Ovary (tissue), 9 donors: ENCODE measurements around the gene TBC1D1. TPM values are rescaled to one million over a fixed set of nuclear protein-coding genes. Genes with fewer than 3 reads are reported as not detected.

Source experiments
- DNase-seq, 5 donors: peaks; one replicate each; pipeline ENCODE4 v3.0.0-alpha.2; 2019 to 2020
- H3K27ac ChIP-seq, 2 donors: fragments of 200-600 bp; one replicate each; pipeline versions ENCODE4 v1.5.1 to v1.8.0; 2019 to 2022
- H3K27me3 ChIP-seq: fragments of 200-600 bp; one replicate; pipeline ENCODE4 v1.8.0; 2022
- H3K36me3 ChIP-seq: fragments of 200-600 bp; sonication (generic); one replicate; pipeline ENCODE4 v1.5.1; 2019
- H3K4me1 ChIP-seq: one replicate; pipeline ENCODE4 v1.8.1; 2013; ENCODE audit warnings: mild to moderate bottlenecking, moderate library complexity; ENCODE audit not compliant: insufficient read depth
- H3K4me3 ChIP-seq: fragments of 200-600 bp; sonication (generic); one replicate; pipeline ENCODE4 v1.5.1; 2017
- H3K9me3 ChIP-seq, 2 donors: fragments of 200-600 bp in 1 of 2; sonication (generic) in 1 of 2; one replicate each; pipeline versions ENCODE4 v1.5.1 to v1.8.1; 2013 to 2019; ENCODE audit warnings: mild to moderate bottlenecking in 1 of 2, moderate library complexity in 1 of 2
- EP300 ChIP-seq: sonication (generic); formaldehyde crosslinking; IDR thresholded peaks from one replicate; pipeline ENCODE4 v1.6.1; 2017; ENCODE audit warnings: antibody characterized with exemption
- POLR2A ChIP-seq: fragments of 450-650 bp; IDR thresholded peaks from one replicate; pipeline ENCODE4 v1.6.1; 2017; ENCODE audit warnings: antibody characterized with exemption, mild to moderate bottlenecking, moderate library complexity
- WGBS, 3 donors: extraction: QIAGEN DNeasy Blood & Tissue Kit in 1 of 3; methylation state at CpG; one replicate each; pipeline versions ENCODE4 v1.1.5 to v1.1.7; 2013 to 2017; 5-methylcytosine and 5-hydroxymethylcytosine counted together
- intact Hi-C, 4 donors: fragments of 100-400 bp; cut with DNase I; formaldehyde crosslinking; loops; one replicate each; pipeline versions ENCODE4 v1.11.0 to v1.15.1; 2022 to 2023
- polyA plus RNA-seq, 2 donors: library from polyadenylated mRNA; stranded (reverse); fragments of 200-250 nt in 1 of 2; fragments of 350-450 nt in 1 of 2; fragmentation: Illumina TruSeq in 1 of 2; extraction: RNeasy Lipid Tissue Mini Kit (QIAGEN cat#74804) in 1 of 2; gene quantifications; one replicate each; pipeline ENCODE4 v1.2.3, GENCODE V29; 2013 to 2014
- total RNA-seq, 7 donors: library from RNA; depleted of rRNA in 2 of 7; stranded (reverse); fragments of >200 nt in 2 of 7; fragmentation: NEBNext Ultra II Directional in 3 of 7; extraction: Animal tissue kit (Norgen Biotek cat#: 25700) in 3 of 7; gene quantifications; one replicate each; pipeline versions ENCODE4 v1.1.0 to v1.2.4, GENCODE V29; 2016 to 2023
- TF ChIP-seq, protein P1 (sequence below), 3 donors: fragments of 450-650 bp in 2 of 3; fragments of 200-600 bp in 1 of 3; IDR thresholded peaks; one replicate each; pipeline versions ENCODE4 v1.5.1 to v1.8.0; 2016 to 2022; ENCODE audit warnings: antibody characterized with exemption in 3 of 3, mild to moderate bottlenecking in 1 of 3
- donor health status: DM: no; HTN: no; CAD: no; lungs with moderate emphysema.
- donor health status: DM: no; HTN: no; CAD: no.
- donor health status: Bipolar disorder and iron deficiency.
- donor health status: DM: yes; HTN: yes; CAD: no.
- donor health status: DM: no; HTN: no; CAD: no.
- donor health status: DM: yes; HTN: yes; CAD: no.

Gene TBC1D1
- total and polyA plus RNA-seq, 9 donors, result 39.5 to 104 (median 63.9) TPM

DNA sequence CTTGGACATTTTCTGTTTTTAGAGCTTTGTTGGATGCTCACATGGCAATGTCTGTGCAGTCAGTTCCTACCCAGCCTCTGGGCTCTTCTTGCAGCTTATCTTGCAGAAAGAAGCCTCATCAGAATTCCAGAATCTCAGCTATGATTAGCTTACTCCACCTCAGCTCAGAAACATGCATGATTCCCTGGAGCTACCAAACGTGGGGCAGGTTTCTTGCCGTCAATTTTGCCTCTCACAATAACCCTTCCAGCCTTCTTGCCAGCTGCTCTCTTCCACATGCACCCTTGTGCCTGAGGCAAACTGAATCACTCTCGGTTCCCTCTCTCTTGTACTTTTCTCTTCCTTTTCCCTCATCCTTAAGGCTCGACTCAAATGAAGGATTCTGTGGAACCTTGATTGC is 210.7 kb downstream of the TBC1D1 start:
- Histone ChIP-seq H3K36me3 (no peaks in the 10 kb centered on the region), H3K4me3 (no peak overlapping the region), H3K9me3 (no peaks in the 10 kb centered on the region), H3K4me1 (peaks cover 4% of the 10 kb centered on the region), H3K27me3 (no peaks in the 10 kb centered on the region), H3K27ac (no peak overlapping the region)
- DNase-seq, result no peak
- 51 to 69% (median 63%) methylated on average over 4 of the region's 4 CpGs for WGBS, 3 donors
- intact Hi-C loops, result no loop called here
- TF ChIP-seq POLR2A, result no peak
- TF ChIP-seq, protein P1, sequence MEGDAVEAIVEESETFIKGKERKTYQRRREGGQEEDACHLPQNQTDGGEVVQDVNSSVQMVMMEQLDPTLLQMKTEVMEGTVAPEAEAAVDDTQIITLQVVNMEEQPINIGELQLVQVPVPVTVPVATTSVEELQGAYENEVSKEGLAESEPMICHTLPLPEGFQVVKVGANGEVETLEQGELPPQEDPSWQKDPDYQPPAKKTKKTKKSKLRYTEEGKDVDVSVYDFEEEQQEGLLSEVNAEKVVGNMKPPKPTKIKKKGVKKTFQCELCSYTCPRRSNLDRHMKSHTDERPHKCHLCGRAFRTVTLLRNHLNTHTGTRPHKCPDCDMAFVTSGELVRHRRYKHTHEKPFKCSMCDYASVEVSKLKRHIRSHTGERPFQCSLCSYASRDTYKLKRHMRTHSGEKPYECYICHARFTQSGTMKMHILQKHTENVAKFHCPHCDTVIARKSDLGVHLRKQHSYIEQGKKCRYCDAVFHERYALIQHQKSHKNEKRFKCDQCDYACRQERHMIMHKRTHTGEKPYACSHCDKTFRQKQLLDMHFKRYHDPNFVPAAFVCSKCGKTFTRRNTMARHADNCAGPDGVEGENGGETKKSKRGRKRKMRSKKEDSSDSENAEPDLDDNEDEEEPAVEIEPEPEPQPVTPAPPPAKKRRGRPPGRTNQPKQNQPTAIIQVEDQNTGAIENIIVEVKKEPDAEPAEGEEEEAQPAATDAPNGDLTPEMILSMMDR (IDR thresholded peaks at IDR 0.05), result no peak
- no peak for TF ChIP-seq EP300

DNA sequence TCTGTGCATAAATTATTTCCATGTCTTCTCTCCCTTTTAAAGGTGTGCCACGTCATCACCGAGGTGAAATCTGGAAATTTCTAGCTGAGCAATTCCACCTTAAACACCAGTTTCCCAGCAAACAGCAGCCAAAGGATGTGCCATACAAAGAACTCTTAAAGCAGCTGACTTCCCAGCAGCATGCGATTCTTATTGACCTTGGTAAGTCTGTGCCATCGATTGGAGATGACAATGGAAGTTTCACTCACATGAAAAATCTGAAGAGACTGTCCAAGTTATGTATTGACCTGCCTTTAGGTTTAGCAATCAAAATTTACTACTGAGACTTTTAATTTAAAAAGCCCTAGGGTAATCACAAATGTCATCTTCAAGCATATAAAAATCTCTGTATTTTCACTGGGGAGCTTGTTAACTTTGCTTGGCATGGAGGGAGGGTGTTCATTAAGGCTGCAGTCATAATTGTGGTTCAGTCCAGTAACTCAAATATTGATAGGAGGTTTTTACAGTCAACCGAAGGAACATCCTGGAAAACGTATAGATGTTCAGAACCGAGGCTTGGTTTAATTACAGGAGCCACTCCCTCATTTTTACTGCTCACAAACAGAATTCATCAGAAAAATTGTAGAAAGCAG is 212.2 kb downstream of the TBC1D1 start:
- Histone ChIP-seq H3K27ac (no peak overlapping the region), H3K27me3 (no peaks in the 10 kb centered on the region), H3K9me3 (no peaks in the 10 kb centered on the region), H3K4me3 (no peak overlapping the region), H3K4me1 (peaks cover 11% of the 10 kb centered on the region), H3K36me3 (no peaks in the 10 kb centered on the region)
- TF ChIP-seq EP300 (no peak), POLR2A (no peak)
- TF ChIP-seq, protein P1 (IDR thresholded peaks at IDR 0.05), result no peak
- no peak for DNase-seq
- intact Hi-C loops, result no loop called here
- WGBS, 3 donors, result 85 to 88% (median 88%) methylated on average over 7 of the region's 7 CpGs

DNA sequence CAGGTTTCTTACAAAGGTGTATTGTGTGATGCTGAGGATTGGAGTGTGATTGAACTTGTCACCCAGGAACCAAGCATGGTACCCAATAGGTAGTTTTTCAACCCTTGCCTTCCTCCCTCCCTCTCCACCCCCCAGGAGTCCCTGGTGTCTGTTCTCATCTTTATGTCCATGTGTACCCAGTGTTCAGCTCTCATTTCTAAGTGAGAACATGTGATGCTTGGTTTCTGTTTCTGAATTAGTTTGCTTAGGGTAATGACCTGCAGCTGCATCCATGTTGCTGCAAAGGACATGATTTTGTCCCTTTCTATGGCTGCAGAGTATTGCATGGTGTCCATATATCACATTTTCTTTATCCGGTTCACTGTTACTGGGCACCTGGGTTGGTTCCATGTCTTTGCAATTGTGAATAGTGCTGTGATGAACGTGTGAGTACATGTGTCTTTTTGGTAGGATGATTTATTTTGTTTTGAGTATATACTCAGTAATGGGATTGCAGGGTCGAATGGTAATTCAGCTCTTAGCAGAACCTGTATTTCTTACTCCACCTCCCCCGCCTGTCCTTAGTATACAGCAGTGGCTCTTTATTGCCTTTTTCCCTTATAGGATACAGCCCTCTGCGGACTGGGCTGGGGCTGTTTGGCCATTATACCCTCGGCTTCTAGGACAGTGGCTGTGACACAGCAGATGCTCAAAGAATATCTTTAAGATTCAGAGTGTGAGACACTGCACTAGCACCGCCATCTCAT is 214.8 kb downstream of the TBC1D1 start:
- 85 to 89% (median 87%) methylated on average over 7 of the region's 7 CpGs for WGBS, 3 donors
- Histone ChIP-seq H3K4me1 (peaks cover 17% of the 10 kb centered on the region), H3K9me3 (no peaks in the 10 kb centered on the region), H3K36me3 (no peaks in the 10 kb centered on the region), H3K27me3 (no peaks in the 10 kb centered on the region), H3K27ac (peak overlapping the region in 1 of 2 donors; percentile 61), H3K4me3 (no peak overlapping the region)
- intact Hi-C loops, result no loop called here
- no peak for DNase-seq
- TF ChIP-seq, protein P1 (IDR thresholded peaks at IDR 0.05), result no peak
- TF ChIP-seq POLR2A (no peak), EP300 (no peak)

DNA sequence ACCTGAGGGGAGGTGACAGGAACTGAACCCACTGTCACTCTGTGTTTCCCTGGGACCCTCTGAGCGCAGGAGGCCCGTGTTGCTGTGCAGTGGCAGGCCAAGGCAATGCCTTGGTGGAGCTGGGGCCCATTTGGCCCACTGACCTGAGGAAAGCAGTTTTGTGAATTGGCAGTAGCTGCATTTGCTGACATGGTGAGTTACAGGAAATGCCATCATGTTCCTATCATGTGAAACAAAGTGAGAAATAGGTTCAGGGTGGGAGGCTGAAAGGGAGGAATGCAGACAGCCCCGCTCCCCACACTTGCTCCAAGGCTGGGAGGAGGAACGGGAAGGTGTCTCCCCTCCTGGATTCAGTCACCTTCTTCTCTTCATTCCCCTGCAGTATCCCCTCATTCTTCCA is 215.4 kb downstream of the TBC1D1 start:
- intact Hi-C loops, result no loop called here
- H3K4me1 ChIP-seq, result peaks cover 15% of the 10 kb centered on the region
- peak overlapping the region in 1 of 2 donors; percentile 61 for H3K27ac ChIP-seq
- WGBS, 3 donors, result 54 to 70% (median 69%) methylated on average over 4 of the region's 4 CpGs
- TF ChIP-seq, protein P1 (IDR thresholded peaks at IDR 0.05), result no peak
- TF ChIP-seq POLR2A (no peak), EP300 (no peak)
- no peaks in the 10 kb centered on the region for H3K36me3 ChIP-seq
- no peaks in the 10 kb centered on the region for H3K27me3 ChIP-seq
- no peak overlapping the region for H3K4me3 ChIP-seq
- H3K9me3 ChIP-seq, result no peaks in the 10 kb centered on the region
- no peak for DNase-seq
